SH-SY5Y (cell line): ENCODE results near the gene BRCA1.

Experiments
- GATA2 ChIP-seq: IDR thresholded peaks from 2 replicates; pipeline ENCODE4 v1.6.1; 2011; ENCODE audit warnings: mild to moderate bottlenecking, low read depth, low read length
- GATA3 ChIP-seq: IDR thresholded peaks from 2 replicates; pipeline ENCODE4 v1.6.1; 2011; ENCODE audit warnings: low read depth, mild to moderate bottlenecking, low read length, moderate library complexity

GRCh38 chr17:43114151-43114552, 11.0 kb downstream of the BRCA1 start:
- TF ChIP-seq GATA2 (no peak), GATA3 (no peak)
